Stomach (tissue), 4 donors: Measurements from ENCODE around the gene SMAGP.
"Not testable (repeated sequence)": the region's sequence is repeated elsewhere in the genome, so short reads cannot be mapped to it uniquely, and the experiment has no call there.

Experiments
- CTCF ChIP-seq, 7 experiments: fragments of 450-650 bp in 4 of 7; fragments of 200-600 bp in 3 of 7; sonication (generic) in 3 of 7; IDR thresholded peaks; one replicate each; pipeline ENCODE4 v1.5.1; 2016 to 2019; ENCODE audit warnings: antibody characterized with exemption in 7 of 7, control low read depth in 2 of 7, mild to moderate bottlenecking in 1 of 7
- EP300 ChIP-seq: sonication (generic); formaldehyde crosslinking; IDR thresholded peaks from one replicate; pipeline ENCODE4 v1.6.1; 2017; ENCODE audit warnings: antibody characterized with exemption
- POLR2A ChIP-seq, 4 donors: fragments of 450-650 bp; IDR thresholded peaks; one replicate each; pipeline ENCODE4 v1.6.1; 2016; ENCODE audit warnings: antibody characterized with exemption in 4 of 4, control low read depth in 2 of 4, mild to moderate bottlenecking in 1 of 4, moderate library complexity in 1 of 4
- POLR2AphosphoS5 ChIP-seq, 3 donors: sonication (generic); formaldehyde crosslinking; IDR thresholded peaks; one replicate each; pipeline ENCODE4 v1.6.1; 2016; ENCODE audit warnings: antibody characterized with exemption in 3 of 3

GRCh38 chr12:51219857-51220256 is 50.4 kb downstream of the SMAGP start:
- TF ChIP-seq POLR2A (IDR thresholded peaks at IDR 0.05); CTCF (IDR thresholded peaks at IDR 0.05); POLR2AphosphoS5 (IDR thresholded peaks at IDR 0.05); EP300: not testable (repeated sequence)
